Fibroblast of mammary gland (primary cell): ENCODE data around the gene ALDH7A1.

Experiments
- DNase-seq: peaks from one replicate; pipeline ENCODE4 v3.0.0-alpha.2; 2010; ENCODE audit warnings: low read depth
- H3K4me3 ChIP-seq: 2 replicates; pipeline ENCODE4 v1.5.1; 2011; ENCODE audit warnings: low read depth, mild to moderate bottlenecking, low read length, moderate library complexity; ENCODE audit not compliant: control insufficient read depth
- CTCF ChIP-seq: conservative IDR thresholded peaks from 2 replicates; pipeline ENCODE4 v1.5.1; 2011; ENCODE audit warnings: low read depth, low read length, inconsistent platforms; ENCODE audit not compliant: control insufficient read depth, insufficient read depth

Gene ALDH7A1

GRCh38 chr5:126512451-126512850, 82.6 kb downstream of the ALDH7A1 start:
- no peak overlapping the region for H3K4me3 ChIP-seq
- no peak for DNase-seq
- no peak for TF ChIP-seq CTCF

GRCh38 chr5:126511961-126512360, 83.1 kb downstream of the ALDH7A1 start:
- H3K4me3 ChIP-seq: no peak overlapping the region
- no peak for TF ChIP-seq CTCF
- no peak for DNase-seq

- peak; percentile 32 for DNase-seq
- TF ChIP-seq CTCF: no peak
- H3K4me3 ChIP-seq: no peak overlapping the region
These were observed 85.7 kb downstream of the ALDH7A1 start for GRCh38 chr5:126509339-126509738.

GRCh38 chr5:126508962-126509279, 86.1 kb downstream of the ALDH7A1 start:
- TF ChIP-seq CTCF: no peak
- H3K4me3 ChIP-seq: no peak overlapping the region

GRCh38 chr5:126508251-126508961, 86.6 kb downstream of the ALDH7A1 start:
- H3K4me3 ChIP-seq: no peak overlapping the region

More at GRCh38 chr5:126508962-126509279, 86.1 kb downstream of the ALDH7A1 start:
- DNase-seq: peak; percentile 86

GRCh38 chr5:126506079-126506478, 88.9 kb downstream of the ALDH7A1 start:
- H3K4me3 ChIP-seq: no peak overlapping the region
- DNase-seq: no peak
- no peak for TF ChIP-seq CTCF

More at GRCh38 chr5:126508251-126508961, 86.6 kb downstream of the ALDH7A1 start:
- no peak for TF ChIP-seq CTCF
- no peak for DNase-seq
